HG03066 (cell line): ENCODE measurements around the gene AGA.

Source experiments
- ATAC-seq: cut with Tn5 transposase; IDR thresholded peaks from one replicate; pipeline ENCODE4 v1.9.1; 2021; ENCODE audit warnings: low read depth; ENCODE audit not compliant: unreplicated experiment

The AGA gene

GRCh38 chr4:177441803-177442622 is at the start of gene AGA:
Gene AGA (minus strand): TSS chr4:177442437. CDS start chr4:177442375, 62 bp downstream.
- ATAC-seq, result peak; percentile 81

DNA sequence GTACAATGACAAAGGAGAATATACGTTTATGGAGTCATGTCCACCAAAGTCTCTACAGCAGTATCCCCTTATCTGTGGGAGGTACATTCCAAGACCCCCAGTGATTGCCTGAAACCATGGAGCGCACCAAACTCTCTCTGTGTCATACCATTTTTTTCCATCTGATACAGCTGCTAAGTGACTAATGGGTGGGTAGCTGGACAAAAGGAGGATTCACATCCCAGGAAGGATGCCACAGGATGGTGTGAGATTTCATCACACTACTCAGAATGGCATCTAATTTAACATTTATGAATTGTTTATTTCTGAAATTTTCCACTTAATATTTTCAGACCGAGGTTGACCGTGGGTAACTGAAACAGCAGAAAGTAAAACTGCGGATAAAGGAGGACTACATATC is 49.8 kb upstream of the AGA start:
- no peak for ATAC-seq

DNA sequence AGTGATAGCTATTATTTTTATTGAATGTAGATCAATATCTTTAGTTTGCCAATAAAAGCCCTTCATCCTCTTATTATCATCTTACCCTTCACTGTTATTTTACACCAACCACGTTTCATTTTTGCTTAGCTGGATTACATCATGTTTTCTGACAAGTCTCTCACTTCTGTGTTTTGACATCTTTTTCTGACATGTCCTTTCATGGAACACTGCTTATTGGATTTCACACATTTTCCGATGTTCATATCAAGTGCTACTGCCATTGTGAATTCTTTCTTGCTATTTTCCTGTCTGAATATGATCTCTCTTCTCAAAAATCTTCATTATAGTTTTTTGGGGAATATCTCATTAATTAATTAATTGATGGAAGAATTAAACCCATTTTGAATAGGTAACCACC is 48.5 kb upstream of the AGA start:
- ATAC-seq, result no peak

- no peak for ATAC-seq
These were observed 47.4 kb upstream of the AGA start for GRCh38 chr4:177489471-177490246.

DNA sequence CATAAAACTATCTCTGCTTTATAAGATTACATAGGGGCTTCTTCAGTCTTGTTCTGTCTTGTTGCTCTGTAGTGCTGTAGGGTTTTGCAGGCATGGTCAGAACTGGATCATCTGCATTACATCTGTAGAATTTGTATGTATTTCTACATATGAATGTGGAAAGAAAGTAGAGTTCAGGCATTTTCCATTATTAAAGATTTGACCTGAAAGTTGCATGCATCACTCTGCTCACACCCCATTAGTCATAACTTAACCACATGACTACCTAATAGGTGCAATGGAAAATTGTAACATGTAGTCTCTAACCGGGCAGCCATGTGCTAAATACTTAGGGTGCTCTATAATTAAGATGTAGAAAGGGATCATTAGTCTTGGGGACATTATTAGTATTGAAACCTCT is 45.7 kb upstream of the AGA start:
- ATAC-seq, result no peak

DNA sequence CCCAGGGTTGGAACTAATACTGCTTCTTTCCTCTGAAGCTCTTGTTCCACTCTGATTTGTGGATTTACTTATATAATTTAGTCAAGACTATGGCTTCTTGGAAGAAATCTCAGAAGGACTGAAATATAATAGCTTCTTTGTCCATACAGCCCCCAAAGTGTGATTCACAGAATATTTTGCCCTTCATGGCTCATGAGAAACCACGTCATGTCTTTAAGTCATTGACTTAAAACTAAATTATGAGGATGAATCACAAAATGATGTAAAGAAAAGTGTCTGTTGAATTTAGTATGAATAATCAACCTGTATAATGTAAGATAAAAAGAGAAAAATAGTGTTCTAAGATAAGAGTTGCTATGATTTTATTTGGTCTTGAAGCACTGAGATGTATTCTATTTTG is 43.3 kb upstream of the AGA start:
- no peak for ATAC-seq

DNA sequence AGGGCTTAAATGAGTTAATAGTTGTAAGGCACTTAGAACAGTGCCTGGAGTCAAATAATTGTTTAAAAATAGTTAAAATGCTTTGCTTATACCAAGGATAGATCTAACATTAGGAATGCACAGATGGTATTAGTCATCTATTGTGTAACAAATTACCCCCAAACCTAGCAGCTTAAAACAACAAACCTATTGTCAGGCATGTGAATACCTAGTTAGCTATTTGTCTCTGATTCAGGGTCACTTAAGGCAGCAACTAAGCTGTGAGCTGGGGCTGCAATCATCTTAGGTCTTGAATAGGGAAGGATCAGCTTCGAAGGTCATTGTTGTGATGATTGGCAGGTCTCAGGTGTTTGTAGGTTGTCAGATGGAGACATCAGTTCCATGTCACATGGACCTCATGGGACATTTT is 42.4 kb upstream of the AGA start:
- no peak for ATAC-seq

DNA sequence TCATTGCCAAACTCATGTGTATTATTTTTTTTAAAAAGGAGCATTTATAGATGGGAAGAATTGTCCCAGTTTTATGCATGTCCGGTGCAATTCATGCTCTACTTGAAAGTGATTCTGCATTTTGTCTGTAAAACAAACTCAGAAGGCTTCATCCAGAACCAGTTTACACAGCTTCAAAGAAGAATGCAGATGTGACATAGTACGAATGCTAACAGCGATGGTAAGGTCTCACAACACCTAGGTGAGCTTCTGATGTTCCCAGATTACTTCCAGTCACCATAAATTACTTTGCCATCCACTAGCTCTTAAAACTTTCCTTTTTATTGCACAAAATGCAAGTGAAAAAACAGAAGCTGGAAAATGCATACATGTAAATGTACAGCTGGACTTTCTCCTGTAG is 41.5 kb upstream of the AGA start:
- ATAC-seq, result no peak

- no peak for ATAC-seq
These were observed 41.0 kb upstream of the AGA start for GRCh38 chr4:177483271-177483670.

DNA sequence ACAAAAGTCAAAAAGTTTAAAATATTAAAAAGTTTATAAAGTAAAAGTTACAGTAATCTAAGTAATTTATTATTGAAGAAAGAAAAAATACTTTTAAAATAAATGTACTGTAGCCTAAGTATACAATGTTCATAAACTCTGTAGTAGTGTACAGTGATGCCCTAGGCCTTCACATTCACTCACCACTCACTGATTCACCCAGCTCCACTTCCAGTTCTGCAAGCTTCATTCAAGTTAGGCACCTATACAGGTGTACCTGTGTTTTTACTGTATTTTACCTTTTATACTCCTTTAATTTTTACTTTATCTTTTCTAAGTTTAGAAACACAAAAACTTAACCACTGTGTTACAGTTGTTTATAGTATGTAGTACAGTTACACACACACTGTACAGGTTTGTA is 40.1 kb upstream of the AGA start:
- no peak for ATAC-seq

GRCh38 chr4:177480795-177481194 is 38.6 kb upstream of the AGA start:
- ATAC-seq, result no peak

DNA sequence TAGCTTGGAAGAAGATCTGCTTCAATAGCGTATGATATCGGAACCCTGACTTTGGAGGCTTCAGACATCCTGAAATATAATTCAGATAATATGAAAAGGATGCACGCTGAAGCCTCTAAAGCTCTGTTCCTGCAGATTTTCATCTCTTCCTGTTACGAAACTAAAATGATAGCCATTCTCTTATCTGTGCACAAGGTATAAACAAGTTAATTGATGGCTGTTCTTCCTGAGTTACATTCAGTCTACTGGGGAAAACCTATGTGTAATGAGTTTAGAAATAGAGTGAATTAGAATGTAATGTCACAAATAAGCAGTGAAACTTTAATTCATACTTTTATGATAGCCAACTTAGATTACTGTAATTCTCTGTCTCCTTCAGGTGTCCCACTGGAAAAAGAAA is 36.8 kb upstream of the AGA start:
- ATAC-seq, result no peak

DNA sequence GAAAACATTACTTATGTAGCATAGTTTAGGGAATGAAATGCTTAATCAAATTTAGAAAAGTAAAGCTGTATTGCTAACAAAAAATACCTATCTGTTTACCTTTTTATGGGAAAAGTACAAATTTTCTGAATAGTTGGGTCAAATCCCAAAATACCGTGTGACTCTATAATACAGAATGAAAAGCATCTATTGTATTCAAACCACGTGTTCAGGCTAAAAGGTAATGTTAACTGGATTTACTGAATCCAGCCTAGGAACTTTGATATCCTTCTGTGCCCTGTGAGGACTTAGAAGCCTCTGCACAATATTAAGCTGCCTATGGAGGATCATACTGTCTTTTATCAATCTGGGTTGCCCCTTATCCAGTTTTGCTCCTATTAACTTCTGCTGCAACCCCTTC is 36.3 kb upstream of the AGA start:
- no peak for ATAC-seq

DNA sequence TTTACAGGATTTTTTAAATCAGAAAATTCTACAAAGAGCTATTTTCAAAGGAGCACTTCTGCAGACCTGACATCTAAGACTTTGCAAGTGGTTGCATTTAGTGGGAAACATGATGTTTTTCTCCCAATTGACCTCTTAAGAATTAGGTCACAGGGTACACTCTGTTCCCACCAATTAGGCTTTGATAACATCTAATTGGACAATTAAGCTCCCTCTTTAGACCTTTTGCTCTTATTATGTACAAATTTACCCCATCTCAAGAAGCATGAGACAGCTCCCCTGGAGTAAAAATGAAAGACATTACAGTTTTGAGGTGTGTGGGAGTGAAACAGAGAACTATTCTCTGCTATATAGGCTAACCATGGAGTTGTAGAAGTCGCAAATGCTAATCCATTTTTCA is 31.8 kb upstream of the AGA start:
- no peak for ATAC-seq

DNA sequence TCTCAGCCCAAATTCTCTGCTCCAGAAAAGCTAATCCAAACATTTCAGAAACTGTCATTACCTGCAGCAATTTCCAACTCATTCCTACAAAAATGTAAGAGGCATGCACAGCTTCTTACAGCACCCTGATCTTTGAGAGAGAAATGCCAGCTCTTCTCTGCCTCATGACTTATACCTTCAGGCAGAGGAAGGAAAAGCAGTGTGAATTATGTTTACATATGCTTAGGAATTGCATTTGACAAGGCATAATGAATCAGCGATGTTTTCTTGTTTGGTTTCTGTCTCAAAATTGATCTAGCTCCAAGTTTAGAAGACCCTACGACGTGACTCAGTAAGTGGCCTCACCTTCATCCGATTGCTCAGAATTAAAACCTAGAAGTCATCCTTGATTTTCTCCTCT is 21.8 kb upstream of the AGA start:
- no peak for ATAC-seq

GRCh38 chr4:177461606-177462005 is 19.4 kb upstream of the AGA start:
- no peak for ATAC-seq

- no peak for ATAC-seq
These were observed 18.2 kb upstream of the AGA start for GRCh38 chr4:177460460-177460859.

GRCh38 chr4:177455561-177455970 is 13.3 kb upstream of the AGA start:
- no peak for ATAC-seq

GRCh38 chr4:177453116-177453515 is 10.9 kb upstream of the AGA start:
- no peak for ATAC-seq

DNA sequence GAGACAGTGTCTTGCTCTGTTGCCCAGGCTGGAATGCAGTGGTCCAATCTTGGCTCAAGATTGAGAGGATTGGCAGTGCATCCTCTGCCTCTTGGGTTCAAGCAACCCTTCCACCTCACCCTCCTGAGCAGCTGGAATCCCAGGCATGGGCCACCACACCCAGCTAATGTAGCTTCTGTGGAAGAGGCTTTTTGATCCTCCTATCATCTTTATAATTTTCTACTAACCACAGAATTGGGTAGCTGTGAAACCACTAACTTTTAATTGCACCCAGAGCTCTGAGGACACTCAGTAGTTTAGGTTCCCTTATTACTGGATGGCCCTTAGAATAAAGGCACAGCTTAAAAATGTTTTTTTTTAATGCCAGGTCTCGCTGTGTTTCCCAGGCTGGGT is 8.9 kb upstream of the AGA start:
- no peak for ATAC-seq

DNA sequence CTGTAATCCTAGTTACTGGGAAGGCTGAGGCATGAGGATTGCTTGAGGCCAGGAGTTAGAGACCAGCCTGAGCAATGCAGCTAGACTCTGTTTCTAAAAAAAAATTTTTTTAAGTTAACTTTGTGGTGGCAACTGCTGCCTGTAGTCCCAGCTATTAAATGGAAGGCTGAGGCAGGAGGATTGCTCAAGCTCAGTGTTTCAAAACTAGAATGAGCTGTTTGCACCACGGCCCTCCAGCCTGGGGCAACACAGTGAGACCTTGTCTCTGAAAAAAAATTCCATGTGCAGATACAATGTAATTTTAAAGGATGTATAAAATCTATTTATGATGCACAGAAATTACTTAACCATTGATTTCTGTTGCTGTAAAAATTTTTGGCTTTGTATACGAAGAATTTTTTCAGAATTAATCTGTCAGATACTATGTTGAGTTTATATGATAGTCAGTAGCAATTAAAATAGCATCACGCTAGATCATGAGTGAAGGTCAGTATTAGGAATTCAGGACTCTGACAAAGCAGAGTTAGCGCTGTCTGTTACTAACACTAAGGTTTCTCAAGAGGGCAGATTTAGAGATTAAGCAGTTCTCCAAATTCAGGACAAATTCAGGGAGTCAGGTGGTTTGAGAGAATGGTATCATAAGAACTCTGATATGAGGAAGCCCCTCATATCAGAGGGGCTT is 8.3 kb upstream of the AGA start:
- no peak for ATAC-seq
